ENCODE measurements around the gene TNN. TPM values are rescaled to one million over a fixed set of nuclear protein-coding genes. Genes with fewer than 3 reads are reported as not detected.
A peak's percentile ranks its signal among the peaks of the same experiment; 100 is the strongest.

The TNN gene
- total RNA-seq, 1 donor from 2014 or later, result 0.07 TPM

DNA sequence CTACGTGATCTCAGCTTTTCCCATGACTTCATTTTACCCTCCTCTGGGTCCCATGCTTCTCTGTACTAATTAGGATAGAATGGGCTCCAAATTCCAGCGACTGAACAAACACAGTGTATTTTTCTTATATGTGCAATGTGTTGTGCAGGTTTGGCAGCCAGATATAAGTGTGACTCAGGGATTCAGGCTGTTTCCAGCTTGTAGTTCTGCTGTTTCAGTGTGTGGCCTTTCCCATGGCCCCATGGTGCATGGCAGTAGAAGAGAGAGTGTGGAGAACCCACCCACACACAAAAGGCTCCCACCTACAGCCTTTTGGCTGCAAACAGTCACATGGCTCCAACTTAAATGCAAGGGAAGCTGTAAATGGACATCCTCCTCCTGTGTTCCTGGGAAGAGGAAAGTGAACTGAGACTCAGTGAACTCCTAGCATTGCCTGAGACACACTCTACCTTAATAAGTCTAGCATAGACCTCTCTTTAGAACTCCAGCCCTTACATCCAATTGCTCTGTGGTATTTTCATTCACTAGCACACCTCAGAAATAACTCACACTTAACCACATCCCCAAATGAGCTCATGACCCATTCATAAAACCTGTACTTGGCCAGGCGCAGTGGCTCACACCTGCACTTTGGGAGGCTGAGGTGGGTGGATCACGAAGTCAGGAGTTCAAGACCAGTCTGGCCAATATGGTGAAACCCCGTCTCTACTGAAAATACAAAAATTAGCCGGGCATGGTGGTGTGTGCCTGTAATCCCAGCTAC, 66.2 kb downstream of the TNN start:
- ATAC-seq (no peak), DNase-seq (no peak)
- intact Hi-C loops (cut with micrococcal nuclease), result no loop called here

DNA sequence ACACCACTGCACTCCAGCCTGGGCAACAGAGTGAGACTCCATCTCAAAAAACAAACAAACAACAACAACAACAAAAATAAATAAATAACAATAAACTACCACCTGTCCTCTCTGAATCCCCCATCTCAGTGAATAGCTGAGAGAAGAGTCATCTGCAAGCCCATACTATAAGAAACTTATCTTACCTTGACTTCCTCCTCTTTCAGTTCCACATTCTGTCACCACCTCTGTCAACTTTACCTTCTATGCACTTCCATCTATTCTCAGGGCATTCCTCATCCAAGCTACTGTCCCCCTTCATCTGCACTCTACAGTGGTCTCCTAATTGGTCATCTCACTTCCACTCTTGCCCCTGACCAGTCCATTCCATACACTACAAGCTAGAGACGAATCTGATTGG, 66.9 kb downstream of the TNN start:
- DNase-seq, result no peak
- ATAC-seq, result no peak
- intact Hi-C loops (cut with micrococcal nuclease), result no loop called here

- DNase-seq, result no peak
- no peak for ATAC-seq
- intact Hi-C loops (cut with micrococcal nuclease), result no loop called here
Observed at GRCh38 chr1:175136246-175136645, 68.6 kb downstream of the TNN start.

GRCh38 chr1:175137369-175137768, 69.7 kb downstream of the TNN start:
- no peak for ATAC-seq

GRCh38 chr1:175138579-175138978, 70.9 kb downstream of the TNN start:
- ATAC-seq (no peak), DNase-seq (no peak)
- intact Hi-C loops (cut with micrococcal nuclease), result no loop called here

More at GRCh38 chr1:175137369-175137768, 69.7 kb downstream of the TNN start:
- intact Hi-C loops (cut with micrococcal nuclease), result no loop called here
- DNase-seq, result no peak

- ATAC-seq, result no peak
- no peak for DNase-seq
- intact Hi-C loops (cut with micrococcal nuclease), result no loop called here
Observed at GRCh38 chr1:175145899-175146528, 78.4 kb downstream of the TNN start.

GRCh38 chr1:175146529-175147213, 79.0 kb downstream of the TNN start:
- ATAC-seq (peak; percentile 89), DNase-seq (peak; percentile 83)
- intact Hi-C loops (cut with micrococcal nuclease), result no loop called here

DNA sequence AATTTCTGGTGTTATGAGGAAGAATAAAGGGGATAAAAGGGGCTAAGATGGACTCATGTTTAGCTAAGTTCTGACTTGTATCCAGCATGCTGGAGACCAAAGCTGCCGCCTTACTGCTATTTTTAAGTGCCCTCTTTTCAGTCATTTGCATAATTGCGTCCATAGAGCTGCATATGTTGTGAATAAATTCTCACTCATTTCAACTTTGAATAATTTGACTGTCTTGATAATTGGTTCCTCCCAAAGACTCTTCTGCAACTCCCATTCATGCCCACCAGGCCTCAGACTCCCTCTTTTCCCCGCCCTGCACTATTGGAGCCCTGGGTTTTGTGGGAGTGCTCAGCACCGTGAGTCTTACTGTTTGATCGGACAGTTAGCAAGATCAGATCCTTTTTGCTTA, 79.9 kb downstream of the TNN start:
- intact Hi-C loops (cut with micrococcal nuclease), result no loop called here
- ATAC-seq (no peak), DNase-seq (no peak)

DNA sequence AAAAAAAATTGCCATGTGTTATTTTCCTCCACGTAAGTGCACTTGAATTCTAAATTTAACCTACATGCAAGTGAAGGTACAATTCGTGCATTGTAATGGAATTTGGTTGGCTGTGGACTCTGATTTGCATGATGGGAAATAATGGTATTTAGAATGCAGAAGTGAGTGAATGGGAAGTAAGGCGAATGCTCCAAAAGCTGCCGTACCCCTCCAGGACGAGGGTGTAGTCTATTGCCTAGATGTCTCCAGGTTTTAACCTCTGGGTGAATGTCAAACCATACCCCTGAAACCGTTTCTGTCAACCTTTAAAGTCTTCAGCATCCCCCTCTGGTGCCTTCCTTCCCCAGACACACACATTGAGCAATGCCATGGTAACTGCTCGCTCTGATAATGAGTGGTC, 80.4 kb downstream of the TNN start:
- ATAC-seq, result no peak
- no peak for DNase-seq
- intact Hi-C loops (cut with micrococcal nuclease), result no loop called here

DNA sequence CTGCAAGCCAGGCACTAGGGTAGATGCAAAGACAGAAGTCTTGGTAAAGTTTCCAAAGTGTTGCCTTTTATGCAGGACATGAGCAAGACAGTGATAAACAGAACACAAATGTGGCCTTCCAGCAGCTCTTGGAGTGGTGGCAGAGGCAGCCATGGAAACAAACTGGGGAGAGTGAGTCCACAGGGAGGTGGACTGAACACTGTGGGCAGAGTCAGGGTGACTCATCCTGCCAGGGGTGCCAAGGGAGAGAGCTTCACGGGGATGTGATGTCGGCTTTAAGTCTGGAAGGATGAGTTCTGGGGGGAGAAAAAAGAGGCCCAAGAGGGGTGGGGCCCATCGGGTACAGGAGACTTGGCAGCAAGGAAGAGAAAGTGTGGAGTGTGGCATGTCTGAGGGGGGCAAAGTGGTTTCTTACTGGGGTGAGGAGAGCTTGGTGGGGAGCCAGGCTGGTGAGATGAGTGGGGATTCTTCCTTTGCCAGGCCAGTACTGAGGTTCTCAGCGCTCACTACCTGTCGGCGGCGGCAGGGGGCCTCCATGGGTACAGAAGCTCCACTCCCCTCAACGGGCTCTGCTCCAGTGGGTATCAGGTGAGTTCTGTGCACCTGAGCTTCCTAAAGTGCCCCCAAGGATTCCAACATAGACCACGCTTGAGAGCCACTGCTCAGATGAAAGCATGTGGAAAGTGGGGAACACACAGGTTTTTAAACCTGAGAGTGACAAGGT, 83.1 kb downstream of the TNN start:
- ATAC-seq (no peak), DNase-seq (no peak)
- intact Hi-C loops (cut with micrococcal nuclease), result no loop called here

- intact Hi-C loops (cut with micrococcal nuclease), result no loop called here
- peak; percentile 42 for DNase-seq
- ATAC-seq, result peak; percentile 65
Observed at GRCh38 chr1:175152006-175152652, 84.5 kb downstream of the TNN start.

DNA sequence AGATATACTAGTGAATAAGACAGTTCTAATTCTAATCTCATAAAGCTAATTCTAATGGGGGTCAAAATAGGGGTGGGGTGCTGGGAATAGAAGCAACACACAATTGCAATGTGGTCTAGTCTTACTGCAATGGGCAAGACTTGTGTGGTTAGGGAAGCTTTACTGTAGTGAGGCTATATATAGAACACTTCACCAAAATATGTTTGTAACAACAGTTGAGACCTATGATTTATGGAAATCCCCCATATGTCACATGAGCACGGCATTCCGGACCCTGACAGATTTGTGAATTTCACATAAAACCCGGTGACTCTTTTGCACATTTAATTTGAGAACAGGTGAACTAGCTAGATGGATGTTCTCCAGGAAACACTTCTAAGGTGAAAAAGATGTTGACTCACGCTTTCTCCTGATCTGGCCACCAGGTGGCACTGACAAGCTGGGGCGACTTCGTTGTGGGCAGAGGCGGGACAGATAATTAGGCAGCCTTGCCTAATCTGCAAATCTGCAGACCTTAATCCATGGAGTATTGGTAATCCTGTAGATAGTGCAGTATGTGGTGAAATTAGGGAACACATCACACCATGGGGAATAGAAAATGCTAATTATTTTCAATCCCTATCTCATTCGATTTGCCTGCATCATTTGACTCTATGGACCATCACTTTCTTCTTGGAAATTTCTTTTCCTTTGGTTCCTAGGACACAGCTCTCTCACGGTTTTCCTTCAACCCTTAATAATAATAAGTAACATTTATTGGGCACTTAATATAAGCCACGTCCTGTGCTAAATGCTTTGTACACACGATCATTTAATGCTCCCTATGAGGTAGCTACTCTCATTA, 87.2 kb downstream of the TNN start:
- ATAC-seq (peak; percentile 63), DNase-seq (peak; percentile 83)
- intact Hi-C loops (cut with micrococcal nuclease), result loop anchor here (2.0 kb wide), 1 partner anchor 164 kb away; no protein-coding TSS in a partner anchor

DNA sequence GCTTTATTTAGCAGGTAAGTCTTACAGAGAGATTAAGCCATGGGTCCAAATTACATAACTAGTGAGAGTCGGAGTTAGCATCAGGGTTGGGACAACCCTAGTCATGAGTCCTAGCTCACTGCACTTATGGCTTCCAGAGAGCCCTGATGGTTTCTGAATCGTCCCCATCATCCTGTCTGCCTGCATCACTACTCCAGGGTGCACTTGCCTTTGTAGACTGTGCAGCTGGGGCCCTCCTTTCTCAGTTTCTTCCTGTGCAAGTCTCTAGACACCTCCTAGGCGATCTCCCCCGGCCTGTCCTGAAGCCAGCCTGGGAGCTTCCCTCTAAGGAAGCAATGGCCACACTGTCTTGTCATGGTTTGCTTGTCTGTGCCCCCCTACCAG, 87.8 kb downstream of the TNN start:
- DNase-seq (no peak), ATAC-seq (peak; percentile 15)
- intact Hi-C loops (cut with micrococcal nuclease), result loop anchor here (2.0 kb wide), 1 partner anchor 163 kb away; no protein-coding TSS in a partner anchor

DNA sequence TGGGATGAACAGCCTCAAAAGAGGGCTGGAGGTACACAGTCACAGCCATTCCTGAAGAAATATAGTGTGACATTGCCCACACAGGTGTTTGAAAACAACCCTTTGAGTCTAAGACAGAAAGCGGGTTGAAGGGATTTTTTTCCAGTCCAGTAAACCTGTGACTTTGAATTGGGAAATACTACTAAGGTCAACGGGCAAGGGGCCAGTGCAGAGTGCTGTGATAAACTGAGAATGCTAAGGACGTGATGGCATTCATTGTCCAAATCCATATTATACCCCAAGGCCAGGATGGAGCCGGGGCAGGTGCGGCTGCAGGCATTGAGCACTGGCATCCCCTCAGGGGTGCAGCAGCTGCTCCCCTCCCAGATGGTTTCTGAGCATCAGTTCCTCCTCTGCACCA, 88.3 kb downstream of the TNN start:
- intact Hi-C loops (cut with micrococcal nuclease), result loop anchor here (2.0 kb wide), 1 partner anchor 163 kb away; no protein-coding TSS in a partner anchor
- DNase-seq (no peak), ATAC-seq (peak; percentile 13)

GRCh38 chr1:175157200-175157599, 89.6 kb downstream of the TNN start:
- intact Hi-C loops (cut with micrococcal nuclease), result no loop called here
- DNase-seq (no peak), ATAC-seq (no peak)

GRCh38 chr1:175158170-175158591, 90.5 kb downstream of the TNN start:
- ATAC-seq, result no peak
- intact Hi-C loops (cut with micrococcal nuclease), result no loop called here
- no peak for DNase-seq

DNA sequence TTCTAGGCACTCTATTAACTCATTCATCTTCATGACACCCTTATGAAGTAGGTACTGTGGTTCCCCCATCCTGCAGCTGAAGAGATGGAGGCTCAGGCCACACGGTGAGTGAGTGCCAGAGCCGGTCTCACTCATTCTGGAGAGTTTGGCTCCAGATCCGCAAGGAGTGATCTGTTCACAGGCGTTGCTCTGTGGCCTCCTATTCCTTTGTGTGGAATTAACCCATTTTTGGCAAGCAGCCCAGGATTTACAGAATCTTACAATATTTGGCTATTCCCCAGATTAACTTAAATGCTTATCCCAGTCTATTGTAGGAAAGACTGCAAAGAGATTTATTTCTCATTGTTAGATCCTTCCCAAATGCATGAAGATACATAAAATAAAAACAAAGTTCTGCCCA, 95.3 kb downstream of the TNN start:
- no peak for ATAC-seq
- intact Hi-C loops (cut with micrococcal nuclease), result no loop called here

DNA sequence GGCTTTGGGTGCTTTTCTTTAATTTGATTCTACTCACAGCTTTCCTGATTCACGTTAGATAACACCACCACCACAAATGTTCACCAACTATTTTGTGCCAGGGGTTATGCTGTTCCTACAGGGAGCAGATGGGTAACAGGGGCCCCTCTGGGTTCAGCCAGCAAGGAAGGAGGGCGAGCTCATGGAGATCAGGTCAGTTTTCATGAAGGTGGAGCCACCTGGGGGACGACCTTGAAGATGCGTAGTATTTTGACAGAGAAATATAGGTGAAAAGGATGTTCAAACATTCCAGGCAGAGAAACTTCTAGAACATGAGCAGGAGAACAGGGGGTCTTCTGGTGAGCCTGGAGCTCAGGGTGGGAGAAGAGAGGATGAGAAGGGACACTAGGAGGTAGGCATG, 96.1 kb downstream of the TNN start:
- DNase-seq (no peak), ATAC-seq (no peak)
- intact Hi-C loops (cut with micrococcal nuclease), result no loop called here

More for the DNA sequence above, 95.3 kb downstream of the TNN start:
- no peak for DNase-seq
